ENCODE results near the gene ORC1.

Gene ORC1

DNA sequence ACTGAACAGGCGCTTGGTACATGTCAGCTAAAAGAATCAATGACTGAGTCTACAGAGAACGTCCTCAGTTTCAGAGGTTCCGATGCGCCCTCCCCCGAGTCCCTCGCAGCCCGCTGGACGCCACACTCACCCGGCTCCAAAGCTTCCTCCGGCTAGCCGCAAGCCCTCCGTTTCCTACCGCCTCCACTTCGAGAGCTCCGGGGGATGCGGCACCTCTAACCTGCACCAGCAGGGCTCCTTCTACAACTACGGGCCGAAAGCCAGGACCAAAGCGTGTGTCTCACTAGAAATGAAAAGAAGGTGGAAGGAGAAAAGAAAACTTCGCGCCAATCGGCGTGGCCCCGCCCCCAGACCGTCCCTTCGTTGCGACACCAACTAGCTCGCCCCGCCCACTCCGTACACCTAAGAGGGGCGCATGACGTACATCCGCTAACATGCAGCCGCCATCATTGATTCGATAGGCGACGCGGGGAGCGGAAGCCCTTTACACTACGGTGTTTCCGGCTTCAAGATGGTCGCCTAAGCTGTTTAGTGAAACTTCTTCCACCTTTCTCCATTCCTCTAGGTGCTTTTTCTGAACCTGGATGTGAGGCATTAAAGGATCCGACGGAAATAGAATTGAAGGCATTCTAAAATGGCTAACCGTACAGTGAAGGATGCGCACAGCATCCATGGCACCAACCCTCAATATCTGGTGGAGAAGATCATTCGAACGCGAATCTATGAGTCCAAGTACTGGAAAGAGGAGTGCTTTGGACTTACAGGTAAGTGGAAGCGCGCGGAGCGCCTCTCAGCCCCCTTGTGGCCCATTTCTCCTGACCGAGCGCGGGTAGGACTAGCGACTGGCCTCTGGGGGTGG, at the start of gene ORC1, which contains the start of gene PRPF38A:
ORC1 (minus strand) TSS at position 308 of the 859 bp plus-strand sequence. CDS start 2,200 bp downstream, outside the sequence.
PRPF38A (plus strand) TSS at position 487 of the 859 bp plus-strand sequence; CDS start at position 635, 148 bp downstream.
- DNase-seq (ENCODE audit: low read depth, low spot score) = peak; percentile 96

DNA sequence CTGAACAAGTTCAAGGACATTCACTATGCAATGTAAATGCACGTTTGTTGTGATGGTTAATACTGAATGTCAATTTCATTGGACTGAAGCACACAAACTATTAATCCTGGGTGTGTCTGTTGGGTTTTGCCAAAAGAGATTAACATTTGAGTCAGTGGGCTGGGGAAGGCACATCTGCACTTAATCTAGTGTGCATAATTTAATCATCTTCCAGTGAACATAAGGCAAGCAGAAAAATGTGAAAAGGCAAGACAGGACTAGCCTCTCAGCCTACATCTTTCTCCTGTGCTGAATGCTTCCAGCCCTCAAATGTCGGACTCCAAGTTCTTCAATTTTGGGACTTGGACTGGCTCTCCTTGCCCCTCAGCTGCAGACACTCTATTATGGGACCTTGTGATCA, 40.2 kb upstream of the ORC1 start:
- no peak for DNase-seq (ENCODE audit: low read depth, low spot score)

DNA sequence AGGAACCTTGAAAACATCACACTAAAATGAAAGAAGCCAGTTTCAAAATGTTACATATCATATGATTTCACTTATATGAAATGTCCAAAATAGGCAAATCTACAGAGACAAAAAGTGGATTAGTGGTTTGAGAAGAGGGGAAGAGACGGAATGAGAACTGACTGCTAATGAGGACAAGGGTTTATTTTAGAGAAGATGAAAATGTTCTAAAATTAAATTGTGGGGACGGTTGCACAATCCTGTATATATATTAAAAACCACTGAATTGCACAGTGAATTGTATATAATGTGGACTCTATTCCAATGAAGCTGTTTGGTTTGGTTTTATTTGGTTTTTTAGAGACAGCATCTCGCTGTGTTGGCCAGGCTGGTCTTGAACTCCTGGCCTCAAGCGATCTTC, 35.8 kb upstream of the ORC1 start:
- DNase-seq (ENCODE audit: low read depth, low spot score) = no peak

DNA sequence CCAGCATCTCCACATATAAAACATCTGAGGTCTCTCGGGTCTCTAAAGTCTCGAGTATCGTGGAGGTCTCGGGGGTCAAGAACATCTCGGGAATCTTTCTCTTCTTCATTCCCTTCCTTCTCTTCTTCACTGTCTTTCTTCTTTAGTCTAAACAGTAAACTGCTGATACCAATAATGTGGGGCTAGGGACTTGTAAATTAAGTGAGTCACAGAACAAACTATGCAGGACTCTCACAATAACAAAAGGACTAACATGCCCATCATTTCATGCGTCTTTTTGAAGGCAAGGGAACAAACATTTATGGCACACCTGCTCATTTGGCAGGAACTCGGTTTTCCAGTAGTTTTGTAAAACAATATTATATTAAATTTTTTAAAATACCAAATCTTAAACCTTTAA, 32.6 kb upstream of the ORC1 start:
- DNase-seq (ENCODE audit: low read depth, low spot score) = no peak

DNA sequence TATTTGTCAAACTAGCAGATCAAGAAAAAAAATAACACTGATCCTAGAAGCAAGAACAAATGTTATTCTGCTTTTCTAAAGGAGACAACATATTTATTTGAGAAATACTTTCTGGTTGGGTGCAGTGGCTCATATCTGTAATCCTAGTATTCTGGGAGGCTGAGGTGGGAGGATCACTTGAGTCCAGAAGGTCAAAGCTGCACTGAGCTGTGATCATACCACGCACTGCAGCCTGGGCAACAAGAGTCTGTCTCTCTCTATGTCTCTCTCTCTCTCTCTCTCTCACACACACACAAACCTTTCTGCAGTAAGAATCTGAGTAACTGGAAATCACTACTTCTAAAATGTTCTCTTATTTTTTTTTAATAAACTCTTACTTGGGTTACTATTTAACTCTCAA, 31.4 kb upstream of the ORC1 start:
- no peak for DNase-seq (ENCODE audit: low read depth, low spot score)

DNA sequence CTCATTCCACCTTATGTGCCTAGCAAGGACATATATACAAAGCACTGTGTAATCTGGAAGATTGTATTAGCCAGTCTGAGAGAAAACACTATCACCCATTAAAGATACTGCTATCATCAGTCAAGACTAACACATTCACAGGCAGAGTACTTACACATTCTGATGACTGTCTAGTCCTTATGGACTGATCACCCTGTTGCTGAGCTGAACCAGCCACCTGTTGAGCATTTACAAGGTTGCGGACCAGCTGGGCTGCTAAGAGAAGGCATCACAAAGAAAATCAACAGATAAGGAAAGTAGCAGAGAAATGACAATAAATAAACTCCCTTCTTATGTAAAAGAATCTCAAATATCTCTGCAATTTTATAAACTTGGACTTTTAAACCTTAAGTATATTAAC, 31.0 kb upstream of the ORC1 start:
- DNase-seq (ENCODE audit: low read depth, low spot score) = no peak

DNA sequence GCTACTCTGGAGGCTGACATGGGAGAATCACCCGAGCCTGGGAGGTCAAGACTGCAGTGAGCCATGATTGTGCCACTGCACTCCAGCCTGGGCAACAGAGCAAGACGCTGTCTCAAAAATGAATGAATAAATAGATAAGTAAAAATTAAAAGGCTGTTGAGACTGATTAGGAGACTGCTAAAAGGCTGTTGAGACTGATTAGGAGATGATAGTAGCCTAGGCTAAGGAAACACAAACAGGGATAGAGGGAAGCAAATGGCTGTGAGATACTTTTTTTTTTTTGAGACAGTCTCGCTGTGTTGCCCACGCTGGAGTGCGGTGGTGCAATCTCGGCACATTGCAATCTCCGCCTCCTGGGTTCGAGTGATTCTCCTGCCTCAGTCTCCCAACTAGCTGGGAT, 28.6 kb upstream of the ORC1 start:
- no peak for DNase-seq (ENCODE audit: low read depth, low spot score)

DNA sequence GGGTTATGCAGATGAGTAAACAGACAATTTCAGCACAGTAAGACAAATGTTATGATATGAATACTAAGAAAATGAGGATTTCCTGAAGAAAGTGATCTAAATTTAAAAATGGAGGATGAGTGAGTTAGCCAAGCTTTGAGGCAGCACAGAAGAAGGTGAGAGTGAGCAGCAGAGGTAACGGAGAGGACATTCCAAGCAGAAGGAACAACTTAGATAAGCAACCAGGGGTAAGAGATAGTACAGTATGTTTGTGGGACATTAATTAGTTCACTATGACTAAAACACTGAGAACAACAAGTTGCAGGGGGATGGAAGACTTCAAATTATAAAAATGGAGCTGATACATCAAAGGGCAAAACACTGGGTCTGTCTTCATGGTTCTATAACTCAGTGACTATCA, 22.9 kb upstream of the ORC1 start:
- DNase-seq (ENCODE audit: low read depth, low spot score) = no peak

DNA sequence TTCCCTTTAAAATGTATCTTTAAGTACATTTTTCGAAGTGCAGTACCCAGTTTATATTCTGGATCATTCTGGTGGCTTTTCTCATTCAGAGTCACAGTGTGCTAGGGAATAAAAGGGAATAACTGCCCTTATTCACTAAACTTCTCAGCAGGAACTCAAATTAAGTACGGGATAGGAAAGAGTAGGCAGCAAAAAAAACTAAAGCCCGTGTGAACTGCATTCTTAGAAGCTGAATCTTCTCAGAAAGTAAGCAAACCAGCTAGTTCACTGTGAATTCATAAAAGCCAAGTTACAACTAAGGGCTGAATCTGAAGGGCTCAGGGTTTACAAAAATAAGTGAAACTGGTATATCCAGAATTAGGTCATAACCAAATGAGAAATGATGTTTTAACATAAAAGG, 22.1 kb upstream of the ORC1 start:
- no peak for DNase-seq (ENCODE audit: low read depth, low spot score)

DNA sequence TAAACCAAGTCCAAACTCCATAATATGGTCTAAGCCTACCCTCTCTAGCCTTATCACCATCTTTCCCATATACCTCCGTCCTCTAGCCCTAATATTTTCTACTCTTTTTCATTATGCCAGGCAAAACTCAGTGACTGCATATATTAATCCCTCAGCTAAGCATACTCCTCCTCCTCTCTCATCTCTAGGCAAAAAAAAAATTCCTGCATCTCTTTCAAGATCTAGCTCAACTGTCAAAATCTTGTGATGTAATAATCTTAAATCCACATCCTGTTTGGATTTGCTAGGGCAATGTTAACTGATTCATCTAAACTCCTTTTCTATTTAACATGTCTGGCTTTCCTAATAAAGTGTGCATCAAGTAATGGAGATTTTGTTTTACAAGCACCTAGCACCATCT, 20.6 kb upstream of the ORC1 start:
- DNase-seq (ENCODE audit: low read depth, low spot score) = no peak

DNA sequence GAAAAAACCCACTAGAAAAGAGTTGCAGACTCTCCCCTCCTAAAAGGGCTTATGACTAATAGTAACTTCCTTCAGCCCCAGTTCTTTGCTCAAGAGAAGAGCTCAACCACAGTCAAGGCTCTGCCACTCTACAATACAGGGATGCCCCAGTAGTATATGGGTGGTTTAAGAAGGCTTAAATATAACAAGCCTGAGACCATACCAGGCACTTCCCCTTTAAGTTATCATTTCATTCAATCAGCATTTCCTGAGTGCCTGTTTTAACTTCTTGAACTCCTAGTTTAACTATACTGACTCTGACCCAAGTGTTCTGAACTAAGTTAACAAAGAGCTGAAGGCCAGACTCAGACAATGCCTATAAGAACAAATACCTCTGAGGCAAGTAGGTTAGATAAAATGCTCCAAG, 20.0 kb upstream of the ORC1 start:
- no peak for DNase-seq (ENCODE audit: low read depth, low spot score)

DNA sequence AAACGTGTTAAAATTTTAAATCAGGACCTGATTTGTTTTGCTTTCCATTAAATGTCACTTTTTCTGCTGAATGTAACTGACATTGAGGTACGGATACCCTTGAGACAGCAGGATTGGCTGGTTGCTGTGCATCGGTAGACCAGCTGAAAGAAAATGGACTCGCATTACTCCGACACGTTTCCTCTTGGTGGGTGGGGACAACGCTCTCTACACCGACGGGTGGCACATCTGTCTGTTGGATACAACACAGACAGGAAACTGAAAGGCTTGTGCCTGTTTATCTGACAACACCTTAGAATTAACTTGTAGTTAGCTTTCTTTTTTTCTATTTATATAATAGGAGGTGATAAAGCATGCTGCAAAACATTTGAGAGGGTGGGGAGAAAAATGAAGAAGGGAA, 19.5 kb upstream of the ORC1 start:
- DNase-seq (ENCODE audit: low read depth, low spot score) = peak; percentile 53

DNA sequence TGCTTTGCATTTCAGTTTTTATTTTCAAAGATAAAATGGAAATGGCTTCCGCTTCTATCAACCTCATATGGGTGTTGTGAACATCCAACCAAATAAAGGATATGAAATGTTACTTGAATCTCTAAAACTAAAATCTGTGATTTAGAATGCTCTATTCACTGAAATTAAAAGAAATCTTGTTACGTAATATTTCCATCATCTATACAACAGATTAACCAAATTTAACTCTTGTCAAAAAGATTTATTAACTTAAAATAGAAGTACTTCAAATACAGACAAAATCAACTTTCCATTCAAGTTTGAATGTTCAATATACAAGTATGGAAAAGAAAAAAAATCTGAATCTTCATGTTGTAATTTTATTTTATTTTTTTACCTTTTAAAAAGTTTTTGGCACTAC, 18.8 kb upstream of the ORC1 start:
- no peak for DNase-seq (ENCODE audit: low read depth, low spot score)

DNA sequence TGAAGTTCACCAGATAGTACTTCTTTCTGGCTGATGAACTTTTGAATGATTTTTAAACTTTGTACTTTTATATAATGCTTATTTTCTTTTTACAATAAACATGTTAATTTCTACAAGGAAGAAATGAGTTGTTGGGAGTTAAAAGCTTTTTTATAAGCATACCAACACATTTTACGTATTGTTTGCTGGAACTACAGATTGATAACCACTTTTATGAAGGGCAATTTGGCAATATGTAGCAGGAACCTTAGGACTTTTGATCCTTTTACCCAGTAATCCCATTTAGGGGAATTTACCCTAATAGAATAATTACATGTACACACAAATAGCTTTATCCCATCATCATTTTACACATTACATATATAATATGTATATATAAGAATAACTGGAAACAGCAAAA, 16.5 kb upstream of the ORC1 start:
- no peak for DNase-seq (ENCODE audit: low read depth, low spot score)

DNA sequence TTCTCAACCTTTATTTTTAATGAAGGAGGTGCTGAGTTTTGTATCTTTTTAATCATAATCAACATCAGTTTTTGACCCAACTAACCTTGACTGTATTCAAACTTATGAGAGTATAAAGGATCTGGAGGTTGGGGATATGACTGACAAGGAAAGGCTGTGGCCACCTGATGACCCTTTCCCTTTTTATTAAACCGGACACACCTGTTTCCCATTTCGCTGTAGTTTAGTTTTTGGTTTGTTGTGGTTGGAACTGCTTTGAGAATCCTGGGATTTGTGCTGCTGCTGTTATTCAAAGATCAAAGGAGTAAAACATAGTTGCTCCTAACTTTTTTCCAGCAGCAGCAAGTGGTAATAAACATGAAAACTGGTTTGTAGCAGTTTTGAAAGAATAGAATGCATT, 12.6 kb upstream of the ORC1 start:
- no peak for DNase-seq (ENCODE audit: low read depth, low spot score)

DNA sequence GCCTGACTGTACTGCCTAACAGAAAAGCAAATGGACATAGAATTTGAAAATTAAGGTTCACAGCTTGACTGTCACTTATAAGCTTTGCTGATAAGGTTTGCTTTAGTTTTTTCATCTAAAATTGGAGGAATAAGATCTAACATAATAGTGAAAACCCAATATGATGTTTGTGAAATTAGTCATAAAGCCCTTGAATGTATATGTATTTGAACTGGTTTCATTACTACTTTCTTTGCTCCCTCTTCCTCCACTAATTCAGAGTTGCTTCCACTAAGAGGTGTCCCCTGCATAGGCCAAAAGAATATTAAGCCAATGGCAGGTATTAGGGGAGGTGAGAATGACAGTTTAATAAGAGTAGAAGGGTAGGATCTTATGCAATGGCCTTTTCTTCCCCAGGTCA, 10.7 kb upstream of the ORC1 start:
- DNase-seq (ENCODE audit: low read depth, low spot score) = no peak

DNA sequence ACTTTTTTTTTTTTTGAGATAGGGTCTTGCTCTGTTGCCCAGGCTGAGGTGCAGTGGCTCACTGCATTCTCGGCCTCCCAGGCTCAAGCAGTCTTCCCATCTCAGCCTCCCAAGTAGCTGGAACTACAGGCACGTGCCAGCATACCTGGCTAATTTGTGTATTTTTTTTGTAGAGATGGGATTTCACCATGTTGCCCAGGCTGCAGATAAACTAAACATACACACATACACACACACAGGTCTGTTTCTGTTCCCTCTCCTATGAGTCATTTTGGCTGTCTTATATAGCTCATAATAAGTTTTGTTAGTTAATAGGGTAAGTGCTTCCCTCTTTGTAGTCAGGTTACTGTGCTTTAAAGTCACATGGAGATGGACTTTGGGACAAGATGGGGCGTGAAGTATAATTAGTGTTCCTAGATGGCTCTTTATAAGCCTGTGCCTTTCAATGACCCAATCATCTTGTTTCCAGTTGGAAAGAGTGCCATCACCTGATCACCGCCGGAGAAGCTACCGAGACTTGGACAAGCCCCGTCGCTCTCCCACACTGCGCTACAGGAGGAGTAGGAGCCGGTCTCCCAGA, 9.3 kb upstream of the ORC1 start:
- no peak for DNase-seq (ENCODE audit: low read depth, low spot score)

DNA sequence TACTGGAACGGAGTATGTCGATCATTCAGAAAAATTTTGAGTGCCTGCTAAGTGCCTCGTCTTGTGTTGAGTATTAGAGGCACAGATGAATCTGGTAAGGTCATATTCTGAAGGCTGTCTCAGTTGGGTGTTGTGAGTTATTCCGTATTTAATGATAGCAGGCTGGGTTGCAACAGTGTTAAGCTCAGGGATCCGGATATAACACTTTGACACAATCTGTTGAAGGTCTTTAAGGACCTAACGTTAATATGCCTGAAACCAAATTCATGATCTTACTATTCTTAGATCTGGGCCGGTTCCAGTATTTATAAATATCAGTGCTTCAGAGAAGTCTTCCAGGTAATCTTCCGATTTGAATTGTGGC, 734 bp upstream of the ORC1 start:
- DNase-seq (ENCODE audit: low read depth, low spot score) = no peak

DNA sequence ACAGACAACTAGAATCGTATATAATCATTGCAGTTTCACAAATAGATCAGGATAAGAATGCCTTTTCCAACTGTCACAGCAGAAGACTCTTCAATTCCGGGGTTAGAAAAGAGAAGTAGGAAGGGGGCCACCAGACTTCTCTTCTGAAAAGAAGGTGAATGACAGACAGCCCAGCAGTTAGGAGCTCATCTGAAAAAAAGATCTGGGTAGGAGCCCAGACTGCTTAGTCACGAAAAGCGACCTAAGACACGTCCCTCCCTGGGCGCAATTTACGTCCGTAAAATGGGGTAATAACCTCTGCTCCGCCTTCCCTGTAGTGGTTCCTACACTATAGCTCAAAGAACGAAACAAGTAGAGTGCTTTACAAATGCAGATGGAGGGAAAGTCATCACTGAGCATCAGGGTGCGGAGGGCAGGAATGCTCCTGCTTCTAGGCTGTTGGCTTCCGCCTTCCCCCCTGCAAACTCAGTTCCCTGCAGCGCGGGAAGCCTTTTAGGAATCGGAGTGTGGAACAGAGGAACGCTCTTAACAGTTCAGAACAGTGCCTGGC, 582 bp downstream of the ORC1 start:
- DNase-seq (ENCODE audit: low read depth, low spot score) = peak; percentile 19

DNA sequence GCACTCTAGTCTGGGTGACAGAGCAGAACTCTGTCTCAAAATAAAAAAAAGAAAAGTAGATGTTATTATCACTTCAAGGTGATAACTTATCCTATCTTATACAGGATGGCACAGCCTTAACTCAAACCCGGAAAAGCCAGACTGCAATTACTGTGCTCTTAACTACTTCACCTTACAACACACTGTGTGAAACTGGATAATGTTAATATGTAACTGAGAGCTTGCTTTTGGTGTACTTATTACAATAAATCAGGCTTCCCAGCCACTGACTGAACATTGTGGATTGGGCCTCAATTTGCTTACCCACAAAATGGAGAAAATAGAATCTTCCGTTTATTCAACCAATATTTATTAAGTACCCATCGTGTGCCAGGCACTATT, 1.4 kb downstream of the ORC1 start:
- no peak for DNase-seq (ENCODE audit: low read depth, low spot score)

DNA sequence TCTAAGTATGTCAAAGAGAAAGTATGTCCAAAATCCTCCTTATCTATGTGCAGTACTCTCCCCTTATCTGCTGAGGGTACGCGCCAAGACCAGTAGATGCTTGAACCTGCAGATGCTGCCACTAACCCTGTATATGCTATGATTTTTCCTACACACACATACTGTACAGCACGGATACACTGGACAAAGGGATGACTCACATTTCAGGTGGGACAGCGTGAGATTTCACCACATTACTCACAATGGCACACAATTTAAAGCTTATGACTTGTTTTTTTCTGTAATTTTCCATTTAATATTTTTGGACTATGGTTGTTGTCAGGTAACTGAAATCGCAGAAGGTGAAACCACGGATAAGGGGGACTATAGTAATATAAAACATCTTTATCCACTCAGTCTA, 4.1 kb downstream of the ORC1 start:
- DNase-seq (ENCODE audit: low read depth, low spot score) = no peak

DNA sequence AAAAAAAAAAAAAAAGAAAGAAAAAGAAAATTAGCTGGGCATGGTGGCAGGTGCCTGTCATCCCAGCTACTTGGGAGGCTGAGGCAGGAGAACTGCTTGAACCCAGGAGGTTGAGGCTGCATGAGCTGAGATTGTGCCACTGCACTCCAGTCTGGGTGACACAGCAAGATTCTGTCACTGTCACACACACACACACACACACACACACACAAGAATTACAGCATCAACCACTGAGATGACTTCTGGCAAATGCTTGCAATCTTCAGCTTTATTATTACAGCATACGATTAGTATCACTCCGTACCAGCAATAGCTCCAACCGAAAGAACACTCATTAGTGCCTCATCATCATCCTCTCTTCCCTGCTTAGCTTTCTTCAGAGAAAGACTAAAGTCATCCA, 4.6 kb downstream of the ORC1 start:
- no peak for DNase-seq (ENCODE audit: low read depth, low spot score)

DNA sequence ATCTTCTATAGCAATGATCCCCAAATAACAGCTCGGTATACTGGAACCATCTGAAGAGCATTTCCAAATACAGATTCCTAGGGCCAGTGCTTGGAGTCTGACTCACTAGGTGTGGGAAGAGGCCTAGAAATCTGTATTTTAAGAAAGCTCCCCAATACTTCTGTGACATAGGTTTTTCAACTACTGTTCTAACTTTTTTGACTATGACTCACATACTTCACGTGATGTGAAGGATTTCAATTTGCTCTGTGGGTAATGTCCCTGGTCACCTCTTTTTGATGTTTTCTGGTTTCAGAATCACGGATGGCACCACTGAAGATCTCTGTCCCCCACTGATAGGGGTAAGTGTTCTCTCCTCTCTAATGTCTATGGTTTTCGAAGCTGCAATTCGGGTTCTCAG, 11.0 kb downstream of the ORC1 start:
- DNase-seq (ENCODE audit: low read depth, low spot score) = no peak
